ENCODE measurements around the gene TMEM59.

Gene TMEM59

DNA sequence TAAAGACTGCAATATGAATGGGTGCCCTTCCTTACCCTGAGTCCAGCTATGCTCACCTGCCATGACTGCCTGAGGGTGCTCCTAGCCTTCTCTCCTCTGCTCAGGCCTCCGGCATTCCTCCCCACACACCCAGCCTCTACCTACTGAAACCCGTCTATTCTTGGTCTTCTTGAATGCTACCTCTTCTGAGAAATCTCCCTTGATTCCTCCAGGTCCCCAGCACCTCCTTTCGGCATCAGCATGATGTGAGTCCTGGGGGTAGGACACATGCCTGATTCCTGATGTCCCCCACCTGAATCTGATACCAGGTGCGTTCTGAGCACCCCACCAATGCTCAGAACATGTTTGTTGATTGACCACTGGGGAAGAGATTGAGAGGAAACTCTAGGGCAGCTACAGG, 43.6 kb downstream of the TMEM59 start:
- H3K9me2 ChIP-seq (replicated peaks; ENCODE audit: control insufficient read depth, low read length) = no peaks in the 10 kb centered on the region
- no peaks in the 10 kb centered on the region for H3K9me3 ChIP-seq (ENCODE audit: control insufficient read depth, insufficient read depth, low read length)
- no peak overlapping the region for H3K27ac ChIP-seq (ENCODE audit: low read depth, low read length)
- H3K4me1 ChIP-seq (ENCODE audit: control insufficient read depth, low read length) = no peaks in the 10 kb centered on the region
- H3K4me2 ChIP-seq (ENCODE audit: low read length) = no peak overlapping the region
- H4K20me1 ChIP-seq (ENCODE audit: control insufficient read depth, insufficient read depth, low read depth, low read length) = no peaks in the 10 kb centered on the region
- no peak overlapping the region for H3K4me3 ChIP-seq (ENCODE audit: low read length)
- TF ChIP-seq, protein P1, sequence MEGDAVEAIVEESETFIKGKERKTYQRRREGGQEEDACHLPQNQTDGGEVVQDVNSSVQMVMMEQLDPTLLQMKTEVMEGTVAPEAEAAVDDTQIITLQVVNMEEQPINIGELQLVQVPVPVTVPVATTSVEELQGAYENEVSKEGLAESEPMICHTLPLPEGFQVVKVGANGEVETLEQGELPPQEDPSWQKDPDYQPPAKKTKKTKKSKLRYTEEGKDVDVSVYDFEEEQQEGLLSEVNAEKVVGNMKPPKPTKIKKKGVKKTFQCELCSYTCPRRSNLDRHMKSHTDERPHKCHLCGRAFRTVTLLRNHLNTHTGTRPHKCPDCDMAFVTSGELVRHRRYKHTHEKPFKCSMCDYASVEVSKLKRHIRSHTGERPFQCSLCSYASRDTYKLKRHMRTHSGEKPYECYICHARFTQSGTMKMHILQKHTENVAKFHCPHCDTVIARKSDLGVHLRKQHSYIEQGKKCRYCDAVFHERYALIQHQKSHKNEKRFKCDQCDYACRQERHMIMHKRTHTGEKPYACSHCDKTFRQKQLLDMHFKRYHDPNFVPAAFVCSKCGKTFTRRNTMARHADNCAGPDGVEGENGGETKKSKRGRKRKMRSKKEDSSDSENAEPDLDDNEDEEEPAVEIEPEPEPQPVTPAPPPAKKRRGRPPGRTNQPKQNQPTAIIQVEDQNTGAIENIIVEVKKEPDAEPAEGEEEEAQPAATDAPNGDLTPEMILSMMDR (IDR thresholded peaks at IDR 0.05; ENCODE audit: low read depth, low read length, poor library complexity, severe bottlenecking) = no peak
- no peak for TF ChIP-seq EZH2phosphoT487 (IDR thresholded peaks at IDR 0.05; ENCODE audit: borderline replicate concordance, low read length)
- no peaks in the 10 kb centered on the region for H3F3A ChIP-seq (ENCODE audit: control insufficient read depth, insufficient read depth)
- no peaks in the 10 kb centered on the region for H3K79me2 ChIP-seq (ENCODE audit: control insufficient read depth, low read length)
- H3K36me3 ChIP-seq (ENCODE audit: control insufficient read depth, low read length) = no peaks in the 10 kb centered on the region
- no peaks in the 10 kb centered on the region for H3K27me3 ChIP-seq (ENCODE audit: control insufficient read depth, low read length)

GRCh38 chr1:54008876-54009275, 44.1 kb downstream of the TMEM59 start:
- TF ChIP-seq, protein P1 (IDR thresholded peaks at IDR 0.05; ENCODE audit: low read depth, low read length, poor library complexity, severe bottlenecking) = no peak
- no peak for TF ChIP-seq EZH2phosphoT487 (IDR thresholded peaks at IDR 0.05; ENCODE audit: borderline replicate concordance, low read length)
- Histone ChIP-seq H3K79me2 (ENCODE audit: control insufficient read depth, low read length) (no peaks in the 10 kb centered on the region), H3K9me3 (ENCODE audit: control insufficient read depth, insufficient read depth, low read length) (no peaks in the 10 kb centered on the region), H3K4me1 (ENCODE audit: control insufficient read depth, low read length) (no peaks in the 10 kb centered on the region), H3K36me3 (ENCODE audit: control insufficient read depth, low read length) (no peaks in the 10 kb centered on the region), H3K9me2 (replicated peaks; ENCODE audit: control insufficient read depth, low read length) (no peaks in the 10 kb centered on the region), H4K20me1 (ENCODE audit: control insufficient read depth, insufficient read depth, low read depth, low read length) (no peaks in the 10 kb centered on the region), H3K27me3 (ENCODE audit: control insufficient read depth, low read length) (no peaks in the 10 kb centered on the region), H3K4me2 (ENCODE audit: low read length) (no peak overlapping the region), H3K27ac (ENCODE audit: low read depth, low read length) (no peak overlapping the region), H3K4me3 (ENCODE audit: low read length) (no peak overlapping the region), H3F3A (ENCODE audit: control insufficient read depth, insufficient read depth) (no peaks in the 10 kb centered on the region)

- Histone ChIP-seq H3K27ac (ENCODE audit: low read depth, low read length) (no peak overlapping the region), H3K36me3 (ENCODE audit: control insufficient read depth, low read length) (no peaks in the 10 kb centered on the region), H3K4me3 (ENCODE audit: low read length) (no peak overlapping the region), H3K27me3 (ENCODE audit: control insufficient read depth, low read length) (no peaks in the 10 kb centered on the region), H3K9me3 (ENCODE audit: control insufficient read depth, insufficient read depth, low read length) (no peaks in the 10 kb centered on the region), H3K4me2 (ENCODE audit: low read length) (no peak overlapping the region), H4K20me1 (ENCODE audit: control insufficient read depth, insufficient read depth, low read depth, low read length) (no peaks in the 10 kb centered on the region), H3K9me2 (replicated peaks; ENCODE audit: control insufficient read depth, low read length) (no peaks in the 10 kb centered on the region), H3F3A (ENCODE audit: control insufficient read depth, insufficient read depth) (no peaks in the 10 kb centered on the region), H3K4me1 (ENCODE audit: control insufficient read depth, low read length) (no peaks in the 10 kb centered on the region), H3K79me2 (ENCODE audit: control insufficient read depth, low read length) (no peaks in the 10 kb centered on the region)
- no peak for TF ChIP-seq EZH2phosphoT487 (IDR thresholded peaks at IDR 0.05; ENCODE audit: borderline replicate concordance, low read length)
- TF ChIP-seq, protein P1 (IDR thresholded peaks at IDR 0.05; ENCODE audit: low read depth, low read length, poor library complexity, severe bottlenecking) = no peak
Measured at GRCh38 chr1:54007613-54008012, 45.4 kb downstream of the TMEM59 start.

DNA sequence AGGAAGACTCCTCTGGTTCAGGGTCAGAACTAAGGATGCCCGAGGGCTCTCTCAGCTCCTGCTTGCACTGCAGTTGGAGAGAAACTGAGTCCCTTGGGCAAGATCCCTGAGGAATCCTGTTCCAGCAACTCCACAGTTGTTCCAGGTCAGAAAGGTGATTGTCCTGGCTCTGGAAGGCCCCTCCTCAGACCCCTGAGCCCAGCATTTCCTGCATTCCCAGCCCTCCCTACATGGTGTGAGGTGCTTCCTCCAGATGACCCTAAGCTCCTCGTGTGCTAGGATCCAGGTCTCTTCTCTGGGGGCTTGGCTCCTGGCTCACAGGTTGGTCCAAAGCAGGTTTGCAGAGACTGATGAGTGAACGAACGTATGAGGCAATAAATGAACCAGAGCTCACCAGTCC, 46.5 kb downstream of the TMEM59 start:
- Histone ChIP-seq H3K4me1 (ENCODE audit: control insufficient read depth, low read length) (no peaks in the 10 kb centered on the region), H3K9me3 (ENCODE audit: control insufficient read depth, insufficient read depth, low read length) (no peaks in the 10 kb centered on the region)
- TF ChIP-seq EZH2phosphoT487 (IDR thresholded peaks at IDR 0.05; ENCODE audit: borderline replicate concordance, low read length) = no peak

More for the DNA sequence above, 46.5 kb downstream of the TMEM59 start:
- no peaks in the 10 kb centered on the region for H3F3A ChIP-seq (ENCODE audit: control insufficient read depth, insufficient read depth)
- no peak overlapping the region for H3K27ac ChIP-seq (ENCODE audit: low read depth, low read length)
- H3K4me2 ChIP-seq (ENCODE audit: low read length) = no peak overlapping the region
- no peaks in the 10 kb centered on the region for H3K27me3 ChIP-seq (ENCODE audit: control insufficient read depth, low read length)
- H4K20me1 ChIP-seq (ENCODE audit: control insufficient read depth, insufficient read depth, low read depth, low read length) = no peaks in the 10 kb centered on the region
- no peaks in the 10 kb centered on the region for H3K79me2 ChIP-seq (ENCODE audit: control insufficient read depth, low read length)
- H3K9me2 ChIP-seq (replicated peaks; ENCODE audit: control insufficient read depth, low read length) = no peaks in the 10 kb centered on the region
- no peaks in the 10 kb centered on the region for H3K36me3 ChIP-seq (ENCODE audit: control insufficient read depth, low read length)
- no peak overlapping the region for H3K4me3 ChIP-seq (ENCODE audit: low read length)
